HG03060 (cell line): Measurements from ENCODE around the gene OTUD6A.

Experiments
- ATAC-seq: cut with Tn5 transposase; IDR thresholded peaks from one replicate; pipeline ENCODE4 v1.9.1; 2021; ENCODE audit warnings: low read depth, moderate number of reproducible peaks; ENCODE audit not compliant: unreplicated experiment

Gene OTUD6A

DNA sequence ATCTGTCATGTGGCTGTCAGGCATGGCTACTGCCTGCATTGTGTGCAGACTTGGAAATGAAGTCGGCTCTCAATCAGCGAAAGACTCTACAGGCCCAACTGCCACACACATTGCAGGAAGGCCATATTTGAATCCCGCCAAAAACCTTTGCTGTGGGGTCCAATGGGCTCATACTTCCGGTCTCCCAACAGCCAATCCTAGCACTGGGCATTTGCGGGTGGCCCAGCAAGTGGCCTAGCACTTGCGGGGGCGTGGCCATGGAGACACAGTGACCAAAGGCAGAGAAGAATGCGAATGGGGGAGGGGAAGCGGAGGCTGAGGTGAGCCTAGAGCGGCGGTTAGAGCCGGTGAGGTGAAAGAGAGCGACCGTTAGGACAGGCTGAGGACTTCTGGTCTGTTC, at the start of gene OTUD6A:
Gene OTUD6A, plus strand, starts transcription at position 382 of the 400 bp plus-strand sequence. CDS start 68 bp downstream, outside the sequence.
- no peak for ATAC-seq

DNA sequence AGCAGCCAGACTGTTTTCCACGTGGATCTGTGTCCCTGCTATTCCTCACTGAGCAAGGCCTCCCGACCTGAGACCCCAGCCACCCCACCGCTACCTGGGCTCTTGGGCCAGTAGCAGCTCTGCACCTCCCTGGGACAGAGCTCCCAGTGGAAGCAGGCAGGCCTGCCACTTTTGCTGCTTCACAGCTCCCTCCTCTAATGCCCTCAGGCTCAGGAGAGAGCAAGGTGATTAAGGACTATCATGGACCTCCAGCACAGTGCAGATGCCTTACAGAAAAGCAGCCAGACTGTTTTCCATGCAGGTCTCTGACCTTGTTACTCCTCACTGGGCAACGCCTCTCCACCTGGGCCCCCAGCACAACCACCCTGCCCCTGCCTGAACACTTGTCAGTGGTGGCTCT, 49.5 kb upstream of the OTUD6A start:
- no peak for ATAC-seq

- ATAC-seq: no peak
Measured at GRCh38 chrX:70013466-70014381, 48.5 kb upstream of the OTUD6A start.

GRCh38 chrX:70016513-70016912, 45.7 kb upstream of the OTUD6A start:
- ATAC-seq: no peak

- no peak for ATAC-seq
Measured at GRCh38 chrX:70022616-70023015, 39.6 kb upstream of the OTUD6A start.

DNA sequence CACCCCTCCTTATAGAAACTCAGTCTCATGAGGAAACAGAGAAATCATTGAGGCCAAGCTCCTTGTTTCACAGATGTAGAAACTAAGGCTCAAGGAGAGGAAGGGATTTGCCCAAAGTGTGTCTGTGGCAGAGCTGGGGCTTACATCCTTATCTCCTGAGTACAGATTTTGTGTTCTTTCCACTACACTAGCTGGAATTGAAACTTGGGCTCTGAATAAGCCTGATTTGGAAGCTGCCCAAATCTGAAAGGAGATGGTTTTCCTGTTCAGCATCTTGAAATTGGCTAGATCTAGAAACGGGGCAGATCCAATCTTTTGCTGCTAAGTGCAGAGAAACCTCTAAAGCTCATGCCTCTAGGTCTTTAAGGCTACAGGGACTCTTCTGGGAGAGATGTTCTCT, 36.8 kb upstream of the OTUD6A start:
- ATAC-seq: no peak

- ATAC-seq: no peak
Measured at GRCh38 chrX:70026112-70026850, 36.0 kb upstream of the OTUD6A start.

- no peak for ATAC-seq
Measured at GRCh38 chrX:70026851-70027200, 35.4 kb upstream of the OTUD6A start.

DNA sequence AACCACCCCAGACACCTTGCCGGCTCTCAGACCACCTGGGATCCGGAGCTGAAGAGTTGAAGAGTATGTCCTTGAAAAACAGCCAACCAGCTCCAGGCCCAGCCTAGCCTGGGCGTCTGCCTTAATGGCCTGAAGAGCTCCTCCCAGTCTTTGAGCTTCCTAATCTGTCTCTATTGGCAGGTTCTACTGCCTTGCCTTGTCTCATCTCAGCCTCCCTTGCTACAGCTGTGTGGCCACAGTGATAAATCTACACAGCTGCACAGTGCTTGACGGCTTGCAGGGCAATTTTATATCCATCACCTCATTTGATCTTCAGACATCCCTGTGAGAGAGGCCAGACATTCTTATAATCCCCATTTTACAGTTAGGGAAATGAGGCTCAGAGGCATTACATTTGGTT, 32.4 kb upstream of the OTUD6A start:
- ATAC-seq: no peak

GRCh38 chrX:70030301-70030767, 31.9 kb upstream of the OTUD6A start:
- no peak for ATAC-seq

GRCh38 chrX:70032792-70033191, 29.5 kb upstream of the OTUD6A start:
- no peak for ATAC-seq

- ATAC-seq: no peak
Measured at GRCh38 chrX:70033348-70034051, 28.8 kb upstream of the OTUD6A start.

GRCh38 chrX:70034646-70035045, 27.6 kb upstream of the OTUD6A start:
- ATAC-seq: no peak

DNA sequence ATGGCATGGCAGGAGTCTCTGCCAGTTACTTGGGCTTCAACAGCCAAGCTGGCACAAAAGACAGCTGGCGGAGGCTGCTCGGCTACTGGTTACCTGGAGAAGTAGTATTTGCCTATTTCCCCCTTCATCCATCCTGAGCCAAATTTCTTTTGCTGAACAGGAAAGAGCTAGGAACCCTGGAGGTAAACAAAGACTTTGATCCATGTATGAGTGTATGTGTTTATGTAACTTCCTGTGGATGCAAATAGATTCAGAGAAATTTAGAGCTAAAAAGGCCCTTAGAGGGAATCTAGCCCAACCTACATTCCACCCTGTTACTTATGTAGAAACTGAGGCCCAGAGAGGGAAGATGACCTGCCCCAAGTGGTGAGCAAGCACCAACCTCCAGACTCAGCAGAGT, 23.7 kb upstream of the OTUD6A start:
- ATAC-seq: no peak

GRCh38 chrX:70038951-70039350, 23.3 kb upstream of the OTUD6A start:
- no peak for ATAC-seq

- ATAC-seq: no peak
Measured at GRCh38 chrX:70039758-70040157, 22.5 kb upstream of the OTUD6A start.

DNA sequence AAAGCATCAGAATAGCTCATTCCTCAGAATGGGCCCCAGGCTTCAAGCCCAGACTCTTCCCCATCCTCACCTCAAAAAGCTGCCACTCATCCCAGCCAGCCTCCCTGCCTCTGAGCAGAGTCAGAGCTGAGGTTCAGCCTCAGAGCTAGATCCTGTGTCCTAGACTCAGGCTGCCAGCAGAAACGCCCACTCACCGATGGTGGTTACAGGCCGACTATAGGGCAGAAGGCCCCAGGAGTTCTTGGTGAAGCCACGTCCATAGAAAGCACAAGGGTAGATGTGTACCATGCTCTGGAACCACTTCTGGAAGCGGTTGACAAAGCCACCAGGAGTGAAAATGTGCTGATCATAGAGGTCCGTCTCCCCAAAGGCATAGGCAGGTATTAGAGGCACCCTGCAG, 20.3 kb upstream of the OTUD6A start:
- ATAC-seq: no peak

DNA sequence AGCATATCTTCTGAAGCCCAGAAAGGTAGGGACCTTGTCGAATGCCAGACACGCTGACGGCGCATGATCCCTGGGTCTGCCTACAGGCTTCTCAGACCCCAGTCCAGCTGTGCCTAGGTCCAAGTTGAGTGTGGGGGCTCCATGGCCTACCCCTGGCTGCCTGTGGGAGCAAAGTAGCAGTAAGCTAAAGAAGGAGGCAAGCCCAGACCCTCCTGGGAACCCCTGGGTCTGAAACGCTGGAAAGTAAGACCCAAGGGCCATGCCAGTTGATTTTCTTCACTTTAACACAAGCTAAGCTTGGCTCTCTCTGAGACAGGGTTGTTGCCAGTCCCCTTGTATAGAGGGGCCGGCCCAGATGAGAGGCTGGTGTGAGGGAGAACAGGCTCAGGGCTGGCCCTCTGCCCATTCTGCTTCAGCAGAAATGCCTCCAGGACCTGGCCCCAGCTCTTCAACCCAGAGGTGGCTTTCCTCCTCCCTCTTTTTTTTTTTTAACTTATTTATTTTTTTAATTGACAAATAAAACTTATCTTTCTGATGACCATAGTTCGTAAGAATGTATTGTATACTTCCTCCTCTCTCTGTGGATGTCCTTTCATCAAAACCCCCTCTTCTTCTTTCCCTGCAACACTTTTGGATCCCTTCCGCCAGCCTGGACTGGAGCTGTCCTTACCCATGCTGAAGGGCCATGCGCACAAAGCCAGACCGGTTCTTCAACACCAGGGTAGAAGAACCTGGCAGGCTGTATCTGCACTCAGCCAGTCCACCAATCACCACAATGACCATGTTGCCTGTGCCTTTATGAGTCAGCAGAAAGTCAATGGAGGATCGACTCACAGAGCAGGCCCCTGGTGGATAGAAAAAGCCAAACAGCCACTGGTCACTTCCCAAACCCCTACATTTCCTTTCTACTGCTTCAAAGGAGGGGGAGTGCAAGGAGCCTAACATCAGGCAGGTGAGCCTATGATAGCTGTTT, 19.6 kb upstream of the OTUD6A start:
- no peak for ATAC-seq

- ATAC-seq: no peak
Measured at GRCh38 chrX:70043685-70044084, 18.6 kb upstream of the OTUD6A start.
